ENCODE data around the gene SNAP91. TPM values are rescaled to one million over a fixed set of nuclear protein-coding genes. Genes with fewer than 3 reads are reported as not detected.

Gene SNAP91
- polyA plus RNA-seq, 1 donor (not counting 4 experiments of a cell fraction or from before 2014, with no cell fraction given): not detected

GRCh38 chr6:83729871-83730270 lies 21.0 kb upstream of the SNAP91 start:
- TF ChIP-seq EZH2 (IDR thresholded peaks at IDR 0.05; ENCODE audit: low read length): no peak
- no peak for TF ChIP-seq CTCF (optimal IDR thresholded peaks at IDR 0.05 in 1 of 3, IDR thresholded peaks at IDR 0.05 in 1 of 3, conservative IDR thresholded peaks at IDR 0.05 in 1 of 3; ENCODE audit: extremely low read depth in 1 of 3, insufficient read depth in 2 of 3, low read length in 3 of 3)
- Histone ChIP-seq H3K36me3 (ENCODE audit: control insufficient read depth in 2 of 2, extremely low read depth in 1 of 2, insufficient read depth in 2 of 2, low read length in 2 of 2) (no peaks in the 10 kb centered on the region), H3K9me1 (ENCODE audit: control insufficient read depth, extremely low read depth, insufficient read depth, low read length) (no peaks in the 10 kb centered on the region), H3K4me2 (ENCODE audit: control insufficient read depth, extremely low read depth, insufficient read depth, low read depth, low read length) (no peak overlapping the region), H4K20me1 (ENCODE audit: control insufficient read depth, extremely low read depth, insufficient read depth, low read length) (no peaks in the 10 kb centered on the region), H2AFZ (ENCODE audit: control insufficient read depth, low read length) (no peak overlapping the region), H3K9ac (ENCODE audit: control insufficient read depth, extremely low read depth, insufficient read depth, low read length) (no peak overlapping the region), H3K79me2 (ENCODE audit: control insufficient read depth, insufficient read depth, low read length) (no peaks in the 10 kb centered on the region), H3K27me3 (ENCODE audit: control insufficient read depth, extremely low read depth, insufficient read depth, low read length) (no peaks in the 10 kb centered on the region), H3K4me1 (ENCODE audit: control insufficient read depth, extremely low read depth, insufficient read depth, low read length) (no peaks in the 10 kb centered on the region), H3K4me3 (ENCODE audit: control insufficient read depth in 2 of 3, extremely low read depth in 1 of 3, insufficient read depth in 2 of 3, low read depth in 1 of 3, low read length in 3 of 3) (no peak overlapping the region), H3K9me3 (ENCODE audit: control insufficient read depth, low read depth, low read length) (no peaks in the 10 kb centered on the region), H3K27ac (ENCODE audit: control insufficient read depth, insufficient read depth, low read length) (no peak overlapping the region)
- no peak for DNase-seq (ENCODE audit: low read depth, low spot score)
- FAIRE-seq: no peak
- dilution Hi-C loops (cut with MboI; ENCODE audit: extremely low pct_ligation_motif_present, low sequenced_read_pairs): no loop called here

GRCh38 chr6:83722876-83723275 lies 14.0 kb upstream of the SNAP91 start:
- no peak overlapping the region for H3K4me3 ChIP-seq (ENCODE audit: control insufficient read depth in 2 of 3, extremely low read depth in 1 of 3, insufficient read depth in 2 of 3, low read depth in 1 of 3, low read length in 3 of 3)
- H3K27ac ChIP-seq (ENCODE audit: control insufficient read depth, insufficient read depth, low read length): no peak overlapping the region
- no peaks in the 10 kb centered on the region for H3K36me3 ChIP-seq (ENCODE audit: control insufficient read depth in 2 of 2, extremely low read depth in 1 of 2, insufficient read depth in 2 of 2, low read length in 2 of 2)
- dilution Hi-C loops (cut with MboI; ENCODE audit: extremely low pct_ligation_motif_present, low sequenced_read_pairs): no loop called here
- no peak overlapping the region for H3K4me2 ChIP-seq (ENCODE audit: control insufficient read depth, extremely low read depth, insufficient read depth, low read depth, low read length)
- TF ChIP-seq CTCF (optimal IDR thresholded peaks at IDR 0.05 in 1 of 3, IDR thresholded peaks at IDR 0.05 in 1 of 3, conservative IDR thresholded peaks at IDR 0.05 in 1 of 3; ENCODE audit: extremely low read depth in 1 of 3, insufficient read depth in 2 of 3, low read length in 3 of 3) (no peak), EZH2 (IDR thresholded peaks at IDR 0.05; ENCODE audit: low read length) (no peak)
- no peaks in the 10 kb centered on the region for H3K4me1 ChIP-seq (ENCODE audit: control insufficient read depth, extremely low read depth, insufficient read depth, low read length)
- DNase-seq (ENCODE audit: low read depth, low spot score): no peak
- no peaks in the 10 kb centered on the region for H3K27me3 ChIP-seq (ENCODE audit: control insufficient read depth, extremely low read depth, insufficient read depth, low read length)
- no peak overlapping the region for H2AFZ ChIP-seq (ENCODE audit: control insufficient read depth, low read length)
- H3K9me1 ChIP-seq (ENCODE audit: control insufficient read depth, extremely low read depth, insufficient read depth, low read length): no peaks in the 10 kb centered on the region
- H3K79me2 ChIP-seq (ENCODE audit: control insufficient read depth, insufficient read depth, low read length): no peaks in the 10 kb centered on the region
- H3K9me3 ChIP-seq (ENCODE audit: control insufficient read depth, low read depth, low read length): no peaks in the 10 kb centered on the region
- no peak for FAIRE-seq
- no peak overlapping the region for H3K9ac ChIP-seq (ENCODE audit: control insufficient read depth, extremely low read depth, insufficient read depth, low read length)
- H4K20me1 ChIP-seq (ENCODE audit: control insufficient read depth, extremely low read depth, insufficient read depth, low read length): no peaks in the 10 kb centered on the region
